GM21717 (cell line): Measurements from ENCODE around the gene PSD2.

ENCODE experiments used
- ATAC-seq: cut with Tn5 transposase; IDR thresholded peaks from one replicate; pipeline ENCODE4 v1.9.1; 2021; ENCODE audit warnings: mild to moderate bottlenecking, moderate library complexity; ENCODE audit not compliant: unreplicated experiment

PSD2 gene

GRCh38 chr5:139872851-139873794, 77.5 kb downstream of the PSD2 start:
- no peak for ATAC-seq

GRCh38 chr5:139875957-139876356, 80.3 kb downstream of the PSD2 start:
- no peak for ATAC-seq

GRCh38 chr5:139877129-139877597, 81.6 kb downstream of the PSD2 start:
- ATAC-seq = no peak

GRCh38 chr5:139878093-139878492, 82.5 kb downstream of the PSD2 start:
- ATAC-seq = no peak

- no peak for ATAC-seq
Measured at GRCh38 chr5:139880416-139881142, 85.0 kb downstream of the PSD2 start.

GRCh38 chr5:139881143-139881733, 85.6 kb downstream of the PSD2 start:
- ATAC-seq = no peak

- ATAC-seq = no peak
Measured at GRCh38 chr5:139882316-139882715, 86.7 kb downstream of the PSD2 start.

- no peak for ATAC-seq
Measured at GRCh38 chr5:139882961-139883539, 87.4 kb downstream of the PSD2 start.

GRCh38 chr5:139884144-139884543, 88.5 kb downstream of the PSD2 start:
- ATAC-seq = no peak

- ATAC-seq = no peak
Measured at GRCh38 chr5:139884734-139885133, 89.1 kb downstream of the PSD2 start.

GRCh38 chr5:139885172-139885856, 89.7 kb downstream of the PSD2 start:
- no peak for ATAC-seq

GRCh38 chr5:139885857-139886208, 90.2 kb downstream of the PSD2 start:
- no peak for ATAC-seq

- no peak for ATAC-seq
Measured at GRCh38 chr5:139886213-139886612, 90.6 kb downstream of the PSD2 start.

- ATAC-seq = no peak
Measured at GRCh38 chr5:139888370-139888769, 92.8 kb downstream of the PSD2 start.

GRCh38 chr5:139889410-139889809, 93.8 kb downstream of the PSD2 start:
- ATAC-seq = no peak

- ATAC-seq = no peak
Measured at GRCh38 chr5:139893873-139894272, 98.3 kb downstream of the PSD2 start.
